ENCODE data around the gene PLB1. TPM values are rescaled to one million over a fixed set of nuclear protein-coding genes. Genes with fewer than 3 reads are reported as not detected.

Gene PLB1
- total RNA-seq, 2 experiments from 2014 or later: 0.87 to 1.1 TPM

GRCh38 chr2:28566521-28567041 lies 70.7 kb downstream of the PLB1 start:
- CTCF ChIA-PET: interaction anchor here (0.6 to 2.5 kb wide), 44 partner anchors 8 to 863 kb away, joined by 3 to 25 read pairs (median 4); partner anchors contain the start of genes PPP1CB and TRMT61B
- Mint-ChIP-seq H3K9me3 (ENCODE audit: low read depth) (no peaks in the 10 kb centered on the region), H3K36me3 (ENCODE audit: low read depth) (no peaks in the 10 kb centered on the region), H3K4me3 (peak overlapping the region; percentile 81), H3K4me1 (peaks cover 18% of the 10 kb centered on the region), H3K27ac (peak overlapping the region; percentile 87), H3K27me3 (peaks cover 2% of the 10 kb centered on the region)
- intact Hi-C loops (cut with DNase I, micrococcal nuclease): loop anchor here (1.0 to 5.0 kb wide), 12 partner anchors 18 to 630 kb away; partner anchors contain the start of genes SPDYA (in 2 of the 2), PPP1CB (in 1 of the 2), TRMT61B (in 1 of the 2) and WDR43 (in 1 of the 2)
- ATAC-seq (peak; percentile 99), DNase-seq (peak; percentile 96)
- POLR2A ChIA-PET: interaction anchor here (0.6 to 1.5 kb wide), 2 partner anchors 49 to 185 kb away, joined by 3 to 4 read pairs; partner anchors contain the start of gene PPP1CB

GRCh38 chr2:28567061-28567471 lies 71.2 kb downstream of the PLB1 start:
- Mint-ChIP-seq H3K27ac (peak overlapping the region; percentile 87), H3K27me3 (peaks cover 2% of the 10 kb centered on the region), H3K4me3 (peak overlapping the region; percentile 81), H3K9me3 (ENCODE audit: low read depth) (no peaks in the 10 kb centered on the region), H3K4me1 (peaks cover 18% of the 10 kb centered on the region), H3K36me3 (ENCODE audit: low read depth) (no peaks in the 10 kb centered on the region)
- POLR2A ChIA-PET: interaction anchor here (0.7 to 1.5 kb wide), 2 partner anchors 28 to 185 kb away, joined by 3 to 4 read pairs; partner anchors contain the start of gene PPP1CB
- DNase-seq: peak; percentile 65
- intact Hi-C loops (cut with DNase I, micrococcal nuclease): loop anchor here (2.0 to 5.0 kb wide), 4 partner anchors 244 to 630 kb away; partner anchors contain the start of gene SPDYA (in 1 of the 2)
- CTCF ChIA-PET: interaction anchor here (0.6 to 2.5 kb wide), 34 partner anchors 9 to 329 kb away, joined by 3 to 25 read pairs (median 4); partner anchors contain the start of genes PPP1CB and TRMT61B
- peak; percentile 45 for ATAC-seq

- Mint-ChIP-seq H3K9me3 (ENCODE audit: low read depth) (no peaks in the 10 kb centered on the region), H3K27ac (peak overlapping the region; percentile 33), H3K36me3 (ENCODE audit: low read depth) (no peaks in the 10 kb centered on the region), H3K27me3 (peaks cover 2% of the 10 kb centered on the region), H3K4me1 (peaks cover 18% of the 10 kb centered on the region), H3K4me3 (peak overlapping the region; percentile 24)
- POLR2A ChIA-PET: interaction anchor here (0.7 kb wide), 1 partner anchor 27 kb away, joined by 3 read pairs; no protein-coding TSS in a partner anchor
- no peak for DNase-seq
- intact Hi-C loops (cut with DNase I, micrococcal nuclease): loop anchor here in 1 of 2 experiments (5.0 kb wide), 2 partner anchors 384 to 444 kb away; no protein-coding TSS in a partner anchor
- CTCF ChIA-PET: interaction anchor here (0.7 to 2.5 kb wide), 14 partner anchors 10 to 302 kb away, joined by 3 to 25 read pairs (median 4); partner anchors contain the start of gene TRMT61B
- no peak for ATAC-seq
Measured at GRCh38 chr2:28568036-28568435, 72.2 kb downstream of the PLB1 start.

- POLR2A ChIA-PET: no interaction called here
- ATAC-seq (no peak), DNase-seq (no peak)
- peaks cover 2% of the 10 kb centered on the region for H3K27me3 Mint-ChIP-seq
- H3K27ac Mint-ChIP-seq: no peak overlapping the region
- peaks cover 18% of the 10 kb centered on the region for H3K4me1 Mint-ChIP-seq
- no peaks in the 10 kb centered on the region for H3K9me3 Mint-ChIP-seq (ENCODE audit: low read depth)
- H3K4me3 Mint-ChIP-seq: no peak overlapping the region
- CTCF ChIA-PET: interaction anchor here (0.7 to 2.5 kb wide), 4 partner anchors 8 to 252 kb away, joined by 3 to 25 read pairs (median 8); no protein-coding TSS in a partner anchor
- H3K36me3 Mint-ChIP-seq (ENCODE audit: low read depth): no peaks in the 10 kb centered on the region
- intact Hi-C loops (cut with DNase I, micrococcal nuclease): loop anchor here in 1 of 2 experiments (5.0 kb wide), 2 partner anchors 384 to 444 kb away; no protein-coding TSS in a partner anchor
Measured at GRCh38 chr2:28568533-28568932, 72.7 kb downstream of the PLB1 start.

- POLR2A ChIA-PET: no interaction called here
- CTCF ChIA-PET: interaction anchor here (1.0 to 1.7 kb wide), 2 partner anchors 11 to 24 kb away, joined by 3 to 21 read pairs; no protein-coding TSS in a partner anchor
- H3K9me3 Mint-ChIP-seq (ENCODE audit: low read depth): no peaks in the 10 kb centered on the region
- intact Hi-C loops (cut with DNase I, micrococcal nuclease): no loop called here
- no peaks in the 10 kb centered on the region for H3K36me3 Mint-ChIP-seq (ENCODE audit: low read depth)
- H3K4me3 Mint-ChIP-seq: no peak overlapping the region
- H3K27me3 Mint-ChIP-seq: peaks cover 2% of the 10 kb centered on the region
- H3K4me1 Mint-ChIP-seq: peaks cover 18% of the 10 kb centered on the region
- no peak overlapping the region for H3K27ac Mint-ChIP-seq
- ATAC-seq: no peak
- no peak for DNase-seq
Measured at GRCh38 chr2:28570431-28570830, 74.6 kb downstream of the PLB1 start.

- Mint-ChIP-seq H3K4me1 (no peaks in the 10 kb centered on the region), H3K27me3 (no peaks in the 10 kb centered on the region), H3K36me3 (ENCODE audit: low read depth) (no peaks in the 10 kb centered on the region), H3K27ac (no peak overlapping the region), H3K4me3 (no peak overlapping the region), H3K9me3 (ENCODE audit: low read depth) (no peaks in the 10 kb centered on the region)
- ATAC-seq: no peak
- intact Hi-C loops (cut with DNase I, micrococcal nuclease): no loop called here
- DNase-seq: no peak
- ChIA-PET CTCF (no interaction called here), POLR2A (no interaction called here)
Measured at GRCh38 chr2:28576714-28577113, 80.9 kb downstream of the PLB1 start.

- Mint-ChIP-seq H3K4me1 (peaks cover 2% of the 10 kb centered on the region), H3K4me3 (no peak overlapping the region), H3K36me3 (ENCODE audit: low read depth) (no peaks in the 10 kb centered on the region), H3K27ac (no peak overlapping the region), H3K9me3 (ENCODE audit: low read depth) (no peaks in the 10 kb centered on the region), H3K27me3 (no peaks in the 10 kb centered on the region)
- ChIA-PET CTCF (interaction anchor here (1.2 to 7.2 kb wide), 2 partner anchors 11 to 16 kb away, joined by 3 to 55 read pairs; no protein-coding TSS in a partner anchor), POLR2A (interaction anchor here (0.6 to 0.7 kb wide), 2 partner anchors 330 to 483 kb away, joined by 3 read pairs; no protein-coding TSS in a partner anchor)
- no peak for ATAC-seq
- no peak for DNase-seq
- intact Hi-C loops (cut with DNase I, micrococcal nuclease): no loop called here
Measured at GRCh38 chr2:28577791-28578680, 82.2 kb downstream of the PLB1 start.

GRCh38 chr2:28578774-28579173 lies 82.9 kb downstream of the PLB1 start:
- H3K4me3 Mint-ChIP-seq: no peak overlapping the region
- H3K4me1 Mint-ChIP-seq: peaks cover 7% of the 10 kb centered on the region
- intact Hi-C loops (cut with DNase I, micrococcal nuclease): no loop called here
- no peak overlapping the region for H3K27ac Mint-ChIP-seq
- CTCF ChIA-PET: interaction anchor here (0.8 to 7.2 kb wide), 3 partner anchors 12 to 51 kb away, joined by 3 to 55 read pairs (median 4); no protein-coding TSS in a partner anchor
- no peaks in the 10 kb centered on the region for H3K27me3 Mint-ChIP-seq
- no peaks in the 10 kb centered on the region for H3K9me3 Mint-ChIP-seq (ENCODE audit: low read depth)
- H3K36me3 Mint-ChIP-seq (ENCODE audit: low read depth): no peaks in the 10 kb centered on the region
- POLR2A ChIA-PET: interaction anchor here (0.6 to 0.7 kb wide), 2 partner anchors 330 to 484 kb away, joined by 3 read pairs; no protein-coding TSS in a partner anchor
- DNase-seq (no peak), ATAC-seq (no peak)

- POLR2A ChIA-PET: no interaction called here
- DNase-seq: no peak
Measured at GRCh38 chr2:28579606-28580005, 83.7 kb downstream of the PLB1 start.

GRCh38 chr2:28580078-28580477 lies 84.2 kb downstream of the PLB1 start:
- DNase-seq (no peak), ATAC-seq (no peak)
- ChIA-PET POLR2A (no interaction called here), CTCF (interaction anchor here (1.0 to 7.2 kb wide), 3 partner anchors 13 to 95 kb away, joined by 3 to 55 read pairs (median 4); no protein-coding TSS in a partner anchor)
- Mint-ChIP-seq H3K4me1 (peaks cover 20% of the 10 kb centered on the region), H3K9me3 (ENCODE audit: low read depth) (no peaks in the 10 kb centered on the region), H3K4me3 (no peak overlapping the region), H3K27me3 (no peaks in the 10 kb centered on the region), H3K27ac (no peak overlapping the region), H3K36me3 (ENCODE audit: low read depth) (no peaks in the 10 kb centered on the region)
- intact Hi-C loops (cut with DNase I, micrococcal nuclease): no loop called here

More at GRCh38 chr2:28579606-28580005, 83.7 kb downstream of the PLB1 start:
- peaks cover 16% of the 10 kb centered on the region for H3K4me1 Mint-ChIP-seq
- H3K36me3 Mint-ChIP-seq (ENCODE audit: low read depth): no peaks in the 10 kb centered on the region
- no peaks in the 10 kb centered on the region for H3K9me3 Mint-ChIP-seq (ENCODE audit: low read depth)
- H3K27ac Mint-ChIP-seq: no peak overlapping the region
- CTCF ChIA-PET: interaction anchor here (0.6 to 7.2 kb wide), 5 partner anchors 12 to 95 kb away, joined by 3 to 55 read pairs (median 4); no protein-coding TSS in a partner anchor
- no peak for ATAC-seq
- H3K27me3 Mint-ChIP-seq: no peaks in the 10 kb centered on the region
- intact Hi-C loops (cut with DNase I, micrococcal nuclease): no loop called here
- H3K4me3 Mint-ChIP-seq: no peak overlapping the region

GRCh38 chr2:28581312-28581711 lies 85.5 kb downstream of the PLB1 start:
- intact Hi-C loops (cut with DNase I, micrococcal nuclease): no loop called here
- ChIA-PET POLR2A (no interaction called here), CTCF (interaction anchor here (1.0 to 7.2 kb wide), 2 partner anchors 10 to 13 kb away, joined by 3 to 55 read pairs; no protein-coding TSS in a partner anchor)
- Mint-ChIP-seq H3K36me3 (ENCODE audit: low read depth) (no peaks in the 10 kb centered on the region), H3K9me3 (ENCODE audit: low read depth) (no peaks in the 10 kb centered on the region), H3K27me3 (peaks cover 2% of the 10 kb centered on the region), H3K4me3 (no peak overlapping the region), H3K4me1 (peaks cover 23% of the 10 kb centered on the region), H3K27ac (no peak overlapping the region)
- no peak for DNase-seq
- no peak for ATAC-seq
